IMR-90 (cell line): ENCODE measurements around the gene GABRA1. TPM values are rescaled to one million over a fixed set of nuclear protein-coding genes. Genes with fewer than 3 reads are reported as not detected.

Experiments used
- ATAC-seq: fragments of 200-7000 bp; cut with Tn5 transposase; 2 replicates; pipeline ENCODE4 v1.9.1; 2020; ENCODE audit warnings: low read depth, mild to moderate bottlenecking, moderate library complexity
- BruUV-seq: library from RNA; stranded (reverse); fragments of 400-500 nt; replicated peaks from 2 replicates; lab custom pipeline; 2021; lab: Mats Ljungman, UMichigan
- CTCF ChIA-PET: fragments of 300-600 bp; formaldehyde crosslinking; extraction: SDS; loops from one replicate; lab custom pipeline; 2021; ENCODE audit warnings: antibody characterized with exemption; lab: Yijun Ruan, JAX
- POLR2A ChIA-PET: fragments of 300-600 bp; sonication (Branson Sonifier 250); formaldehyde crosslinking; loops from one replicate; lab custom pipeline; 2022; ENCODE audit warnings: antibody characterized with exemption; ENCODE audit not compliant: unreplicated experiment; lab: Charles Lee
- DNase-seq: peaks from one replicate; pipeline ENCODE4 v3.0.0; 2013
- H2AFZ ChIP-seq: replicated peaks from 2 replicates; pipeline ENCODE3; 2013; ENCODE audit warnings: low read length, mild to moderate bottlenecking; ENCODE audit not compliant: poor library complexity
- H2AK5ac ChIP-seq: 2 replicates; pipeline ENCODE4 v1.6.1; 2013; ENCODE audit warnings: low read depth, low read length, inconsistent platforms
- H2AK9ac ChIP-seq: replicated peaks from 2 replicates; pipeline ENCODE3; 2013; ENCODE audit warnings: mild to moderate bottlenecking, low read depth, low read length, moderate library complexity; ENCODE audit not compliant: poor library complexity
- H2BK120ac ChIP-seq: 2 replicates; pipeline ENCODE4 v1.6.1; 2013; ENCODE audit warnings: low read depth, low read length, inconsistent platforms
- H2BK15ac ChIP-seq: 3 replicates; pipeline ENCODE4 v1.6.1; 2013; ENCODE audit warnings: low read depth, low read length, inconsistent platforms
- H2BK20ac ChIP-seq: 2 replicates; pipeline ENCODE4 v1.6.1; 2013; ENCODE audit warnings: low read depth, mild to moderate bottlenecking, inconsistent platforms, low read length, moderate library complexity
- H2BK5ac ChIP-seq: 2 replicates; pipeline ENCODE4 v1.6.1; 2013; ENCODE audit warnings: mild to moderate bottlenecking, low read depth, low read length, inconsistent platforms; ENCODE audit not compliant: poor library complexity, severe bottlenecking
- H3K14ac ChIP-seq: replicated peaks from 2 replicates; pipeline ENCODE4 v1.6.1; 2013; ENCODE audit warnings: low read depth, low read length, inconsistent platforms
- H3K18ac ChIP-seq: 2 replicates; pipeline ENCODE4 v1.6.1; 2013; ENCODE audit warnings: low read depth, low read length, control low read depth
- H3K23ac ChIP-seq: 2 replicates; pipeline ENCODE4 v1.6.1; 2013; ENCODE audit warnings: low read depth, low read length, inconsistent platforms
- H3K27ac ChIP-seq: 2 replicates; pipeline ENCODE4 v1.5.1; 2013; ENCODE audit warnings: mild to moderate bottlenecking, control low read depth, low read length; ENCODE audit not compliant: insufficient read depth
- H3K27me3 ChIP-seq: 2 replicates; pipeline ENCODE4 v1.6.1; 2013; ENCODE audit warnings: low read length; ENCODE audit not compliant: control insufficient read depth, insufficient read depth
- H3K36me3 ChIP-seq: 2 replicates; pipeline ENCODE4 v1.6.1; 2013; ENCODE audit warnings: low read length, mixed read lengths; ENCODE audit not compliant: control insufficient read depth, insufficient read depth
- H3K4ac ChIP-seq: 2 replicates; pipeline ENCODE4 v1.6.1; 2013; ENCODE audit warnings: low read depth, low read length, inconsistent platforms
- H3K4me1 ChIP-seq: 2 replicates; pipeline ENCODE4 v1.6.1; 2013; ENCODE audit warnings: low read length, mixed read lengths; ENCODE audit not compliant: control insufficient read depth, insufficient read depth
- H3K4me2 ChIP-seq: 2 replicates; pipeline ENCODE4 v1.6.1; 2013; ENCODE audit warnings: low read depth, mild to moderate bottlenecking, control low read depth, low read length, moderate library complexity
- H3K4me3 ChIP-seq: 2 replicates; pipeline ENCODE4 v1.5.1; 2013; ENCODE audit warnings: low read depth, mild to moderate bottlenecking, control low read depth, low read length, moderate library complexity; ENCODE audit not compliant: insufficient read depth
- H3K56ac ChIP-seq: 2 replicates; pipeline ENCODE4 v1.6.1; 2013; ENCODE audit warnings: low read length, inconsistent platforms; ENCODE audit not compliant: insufficient read depth; ENCODE audit errors: extremely low read depth
- H3K79me1 ChIP-seq, 2 experiments: 2 replicates each; pipeline ENCODE4 v1.6.1; 2013; ENCODE audit warnings: low read length in 2 of 2, inconsistent platforms in 1 of 2, low read depth in 1 of 2
- H3K9ac ChIP-seq: 2 replicates; pipeline ENCODE4 v1.6.1; 2013; ENCODE audit warnings: low read depth, low read length, control low read depth
- H3K9me1 ChIP-seq: 2 replicates; pipeline ENCODE4 v1.6.1; 2013; ENCODE audit warnings: low read length, inconsistent platforms; ENCODE audit not compliant: insufficient read depth
- H3K9me3 ChIP-seq: 2 replicates; pipeline ENCODE4 v1.6.1; 2013; ENCODE audit warnings: low read length; ENCODE audit not compliant: control insufficient read depth, insufficient read depth
- H4K20me1 ChIP-seq: 2 replicates; pipeline ENCODE4 v1.6.1; 2013; ENCODE audit warnings: low read length, inconsistent platforms; ENCODE audit not compliant: insufficient read depth
- H4K5ac ChIP-seq: 2 replicates; pipeline ENCODE4 v1.6.1; 2013; ENCODE audit warnings: mild to moderate bottlenecking, low read depth, low read length, control low read depth
- H4K8ac ChIP-seq, 2 experiments: 2 replicates each; pipeline ENCODE4 v1.6.1; 2013; ENCODE audit warnings: low read depth in 2 of 2, low read length in 2 of 2, control low read depth in 1 of 2, inconsistent platforms in 1 of 2
- H4K91ac ChIP-seq: 2 replicates; pipeline ENCODE4 v1.6.1; 2013; ENCODE audit warnings: low read depth, low read length, inconsistent platforms; ENCODE audit not compliant: insufficient read depth
- CEBPB ChIP-seq: IDR thresholded peaks from 2 replicates; pipeline ENCODE4 v1.6.1; 2012; ENCODE audit warnings: low read depth, low read length, improper control_type of control experiment
- CHD1 ChIP-seq: IDR thresholded peaks from 2 replicates; pipeline ENCODE4 v1.6.1; 2012; ENCODE audit warnings: low read depth, low read length, improper control_type of control experiment
- CTCF ChIP-seq: conservative IDR thresholded peaks from 2 replicates; pipeline ENCODE4 v1.5.1; 2012; ENCODE audit warnings: mild to moderate bottlenecking, low read depth, low read length, improper control_type of control experiment
- MAFK ChIP-seq: IDR thresholded peaks from 2 replicates; pipeline ENCODE4 v1.6.1; 2012; ENCODE audit warnings: low read depth, low read length, improper control_type of control experiment
- MXI1 ChIP-seq: IDR thresholded peaks from 2 replicates; pipeline ENCODE4 v1.6.1; 2012; ENCODE audit warnings: low read depth, mild to moderate bottlenecking, low read length, moderate library complexity, borderline replicate concordance
- NFE2L2 ChIP-seq: fragments of 150-350 bp; IDR thresholded peaks from 2 replicates; pipeline ENCODE4 v1.6.1; 2016; ENCODE audit warnings: low read depth, mild to moderate bottlenecking, low read length
- RCOR1 ChIP-seq: IDR thresholded peaks from 2 replicates; pipeline ENCODE4 v1.6.1; 2012; ENCODE audit warnings: mild to moderate bottlenecking, low read length, improper control_type of control experiment; ENCODE audit not compliant: insufficient replicate concordance
- SMC3 ChIP-seq: fragments of 150-350 bp; IDR thresholded peaks from 2 replicates; pipeline ENCODE4 v1.6.1; 2016; ENCODE audit warnings: low read depth, mild to moderate bottlenecking, antibody characterized with exemption, low read length, moderate library complexity
- WGBS, 2 experiments: methylation state at CpG; one replicate each; pipeline versions ENCODE4 v1.1.5 to v1.1.7; 2013; ENCODE audit warnings: missing lambda C conversion rate in 2 of 2; ENCODE audit not compliant: insufficient read length in 1 of 2; ENCODE audit errors: extremely low coverage in 2 of 2; 5-methylcytosine and 5-hydroxymethylcytosine counted together
- dilution Hi-C: fragments of 300-500 bp; cut with HindIII; formaldehyde crosslinking; loops from one replicate; pipeline ENCODE4 v1.14.3; 2018; ENCODE audit warnings: low sequenced_read_pairs; ENCODE audit not compliant: unreplicated experiment
- in situ Hi-C: fragments of 300-500 bp; cut with MboI; formaldehyde crosslinking; loops from 3 replicates; pipeline ENCODE4 v1.14.3; 2019; ENCODE audit warnings: low sequenced_read_pairs, inconsistent platforms, mixed read lengths
- intact Hi-C: fragments of 100-400 bp; cut with micrococcal nuclease; formaldehyde crosslinking; loops from 2 replicates; pipeline ENCODE4 v1.10.0; 2022
- polyA plus RNA-seq, 3 experiments: library from polyadenylated mRNA; depleted of rRNA; stranded (reverse); fragments of >200 nt; gene quantifications; 2 replicates each; pipeline ENCODE4 v1.2.3, GENCODE V29; 2012; ENCODE audit warnings: low replicate concordance in 1 of 3
- total RNA-seq: library from RNA; depleted of rRNA; stranded (reverse); fragments of >200 nt; gene quantifications from 2 replicates; pipeline ENCODE4 v1.2.3, GENCODE V29; 2012
- TF ChIP-seq, protein P1 (sequence below): fragments of 150-350 bp; IDR thresholded peaks from 2 replicates; pipeline ENCODE4 v1.6.1; 2017; ENCODE audit warnings: mild to moderate bottlenecking, antibody characterized with exemption, low read length, low read depth
- TF ChIP-seq, protein P2 (sequence below): fragments of 150-350 bp; IDR thresholded peaks from 2 replicates; pipeline ENCODE4 v1.6.1; 2016; ENCODE audit warnings: low read depth, mild to moderate bottlenecking, low read length, moderate library complexity, borderline replicate concordance

The GABRA1 gene
- total and polyA plus RNA-seq, 2 of the 4 experiments (the other 2 are of a cell fraction) = not detected

DNA sequence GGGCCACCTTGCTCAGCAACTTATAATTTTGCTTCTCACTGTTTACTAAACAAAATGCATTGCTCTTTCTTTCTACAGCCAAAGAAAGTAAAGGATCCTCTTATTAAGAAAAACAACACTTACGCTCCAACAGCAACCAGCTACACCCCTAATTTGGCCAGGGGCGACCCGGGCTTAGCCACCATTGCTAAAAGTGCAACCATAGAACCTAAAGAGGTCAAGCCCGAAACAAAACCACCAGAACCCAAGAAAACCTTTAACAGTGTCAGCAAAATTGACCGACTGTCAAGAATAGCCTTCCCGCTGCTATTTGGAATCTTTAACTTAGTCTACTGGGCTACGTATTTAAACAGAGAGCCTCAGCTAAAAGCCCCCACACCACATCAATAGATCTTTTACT lies 49.1 kb downstream of the GABRA1 start:
- no peak overlapping the region for H3K18ac ChIP-seq
- H2BK120ac ChIP-seq = no peak overlapping the region
- ATAC-seq = no peak
- no peak overlapping the region for H3K56ac ChIP-seq
- H3K9me3 ChIP-seq = peaks cover 5% of the 10 kb centered on the region; the same call in 1 of the 2 replicates
- no peak overlapping the region for H2BK20ac ChIP-seq
- H2BK15ac ChIP-seq = no peak overlapping the region
- H2BK5ac ChIP-seq = no peak overlapping the region
- H3K4me1 ChIP-seq = no peaks in the 10 kb centered on the region
- no peak overlapping the region for H3K9ac ChIP-seq
- H3K14ac ChIP-seq = no peak overlapping the region
- H3K4ac ChIP-seq = no peak overlapping the region
- no peak overlapping the region for H4K91ac ChIP-seq
- no peak for TF ChIP-seq CTCF
- TF ChIP-seq, protein P1, sequence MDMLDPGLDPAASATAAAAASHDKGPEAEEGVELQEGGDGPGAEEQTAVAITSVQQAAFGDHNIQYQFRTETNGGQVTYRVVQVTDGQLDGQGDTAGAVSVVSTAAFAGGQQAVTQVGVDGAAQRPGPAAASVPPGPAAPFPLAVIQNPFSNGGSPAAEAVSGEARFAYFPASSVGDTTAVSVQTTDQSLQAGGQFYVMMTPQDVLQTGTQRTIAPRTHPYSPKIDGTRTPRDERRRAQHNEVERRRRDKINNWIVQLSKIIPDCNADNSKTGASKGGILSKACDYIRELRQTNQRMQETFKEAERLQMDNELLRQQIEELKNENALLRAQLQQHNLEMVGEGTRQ = no peak
- TF ChIP-seq RCOR1 = no peak
- TF ChIP-seq, protein P2, sequence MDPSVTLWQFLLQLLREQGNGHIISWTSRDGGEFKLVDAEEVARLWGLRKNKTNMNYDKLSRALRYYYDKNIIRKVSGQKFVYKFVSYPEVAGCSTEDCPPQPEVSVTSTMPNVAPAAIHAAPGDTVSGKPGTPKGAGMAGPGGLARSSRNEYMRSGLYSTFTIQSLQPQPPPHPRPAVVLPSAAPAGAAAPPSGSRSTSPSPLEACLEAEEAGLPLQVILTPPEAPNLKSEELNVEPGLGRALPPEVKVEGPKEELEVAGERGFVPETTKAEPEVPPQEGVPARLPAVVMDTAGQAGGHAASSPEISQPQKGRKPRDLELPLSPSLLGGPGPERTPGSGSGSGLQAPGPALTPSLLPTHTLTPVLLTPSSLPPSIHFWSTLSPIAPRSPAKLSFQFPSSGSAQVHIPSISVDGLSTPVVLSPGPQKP = no peak
- TF ChIP-seq NFE2L2 = no peak
- TF ChIP-seq SMC3 = no peak
- TF ChIP-seq MAFK = no peak
- no peak for TF ChIP-seq CEBPB
- no peak for TF ChIP-seq MXI1
- no peak for TF ChIP-seq CHD1
- POLR2A ChIA-PET = no interaction called here
- H3K27me3 ChIP-seq = no peaks in the 10 kb centered on the region
- no peak overlapping the region for H2AK5ac ChIP-seq
- CTCF ChIA-PET = no interaction called here
- no peak overlapping the region for H3K23ac ChIP-seq
- no peak overlapping the region for H2AK9ac ChIP-seq
- no peak overlapping the region for H4K5ac ChIP-seq
- H3K4me2 ChIP-seq = no peak overlapping the region
- no peak for DNase-seq
- H3K9me1 ChIP-seq = no peaks in the 10 kb centered on the region
- intact Hi-C loops = no loop called here
- dilution Hi-C loops = no loop called here
- 29% methylated on average over 3 of the region's 7 CpGs; no CpG with 5 or more reads in 1 of the 2 experiments for WGBS, 2 experiments
- H3K4me3 ChIP-seq = no peak overlapping the region
- no peak overlapping the region for H3K27ac ChIP-seq
- no peak overlapping the region for H4K8ac ChIP-seq
- H3K36me3 ChIP-seq = no peaks in the 10 kb centered on the region
- in situ Hi-C loops = no loop called here
- no peaks in the 10 kb centered on the region for H4K20me1 ChIP-seq
- no TSS peak for BruUV-seq
- no peaks in the 10 kb centered on the region for H3K79me1 ChIP-seq
- H2AFZ ChIP-seq = no peak overlapping the region
